ENCODE data around the gene PPP1R15A. TPM values are rescaled to one million over a fixed set of nuclear protein-coding genes. Genes with fewer than 3 reads are reported as not detected.
A peak's percentile ranks its signal among the peaks of the same experiment; 100 is the strongest.

The PPP1R15A gene
- total and polyA plus RNA-seq, 2 donors (not counting 3 experiments of a cell fraction or from before 2014, with no cell fraction given): 42.3 to 67.4 TPM

DNA sequence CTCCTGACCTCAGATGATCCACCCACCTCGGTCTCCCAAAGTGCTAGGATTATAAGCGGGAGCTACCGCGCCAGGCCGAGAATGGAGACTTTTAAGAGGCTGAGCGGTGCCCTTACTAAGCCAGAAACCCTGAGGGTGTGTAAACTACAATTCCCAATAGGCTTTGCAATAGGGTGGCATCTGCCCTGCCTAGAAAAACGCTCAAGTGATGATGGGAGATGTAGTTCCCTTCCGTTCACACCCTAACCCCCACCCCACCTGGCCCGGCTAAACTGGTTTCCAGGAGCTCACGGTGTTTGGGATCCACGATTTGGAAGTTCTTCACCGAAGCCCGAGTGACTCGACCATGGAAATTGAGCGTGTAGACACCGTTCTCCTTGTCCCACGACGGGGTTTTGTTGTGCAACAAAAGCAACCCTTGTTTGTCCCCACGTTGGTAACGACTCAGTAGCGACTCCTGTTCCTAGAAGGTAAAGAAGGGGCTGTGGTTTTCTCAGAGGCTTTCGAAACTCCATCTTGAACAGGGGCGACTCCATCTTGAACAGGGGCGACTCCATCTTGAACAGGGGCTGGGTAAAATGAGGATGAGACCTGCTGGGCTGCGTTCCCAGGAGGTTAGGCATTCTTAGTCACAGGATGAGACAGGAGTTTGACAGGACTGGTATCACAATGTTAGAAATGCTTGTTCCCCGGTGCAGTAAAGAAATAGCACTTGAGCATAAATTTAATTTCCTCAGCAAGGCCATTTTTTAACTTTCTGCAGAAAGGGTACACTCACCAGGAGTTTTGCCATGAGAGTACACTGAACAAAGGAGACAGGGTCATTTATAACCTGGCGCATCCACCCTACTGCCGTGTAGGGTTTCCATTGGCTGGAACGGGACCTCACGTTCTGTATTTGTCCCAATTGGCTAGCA lies 9.8 kb downstream of the PPP1R15A start:
- no peak overlapping the region for H3K4me3 ChIP-seq (replicated peaks in 1 of 3; ENCODE audit: insufficient read depth in 1 of 3, low read depth in 1 of 3, low read length in 3 of 3)
- H3K4me1 ChIP-seq (ENCODE audit: control insufficient read depth, extremely low read depth, insufficient read depth, low read length): peaks cover 6% of the 10 kb centered on the region
- H3K9ac ChIP-seq (replicated peaks; ENCODE audit: extremely low read depth, insufficient read depth, low read length): no peak overlapping the region
- H3K27me3 ChIP-seq (ENCODE audit: control insufficient read depth in 2 of 2, insufficient read depth in 2 of 2, low read length in 2 of 2): no peaks in the 10 kb centered on the region
- no peaks in the 10 kb centered on the region for H3K79me2 ChIP-seq (ENCODE audit: control insufficient read depth, insufficient read depth, low read length)
- no peak overlapping the region for H3K27ac ChIP-seq (ENCODE audit: insufficient read depth, low read depth, low read length)
- H3K9me3 ChIP-seq (replicated peaks; ENCODE audit: control insufficient read depth, insufficient read depth, low read length): no peaks in the 10 kb centered on the region
- no peak for DNase-seq (ENCODE audit: low read depth, low spot score)
- H2AFZ ChIP-seq (ENCODE audit: low read depth, low read length): no peak overlapping the region
- ChIA-PET CTCF (interaction anchor here (4.4 kb wide), 1 partner anchor 89 kb away, joined by 34 read pairs; no protein-coding TSS in a partner anchor), POLR2A (interaction anchor here (0.6 kb wide), 1 partner anchor 23 kb away, joined by 3 read pairs; no protein-coding TSS in a partner anchor)
- dilution Hi-C loops (cut with MboI; ENCODE audit: extremely low pct_ligation_motif_present, low sequenced_read_pairs): no loop called here
- no peaks in the 10 kb centered on the region for H3K9me1 ChIP-seq (replicated peaks; ENCODE audit: control insufficient read depth, extremely low read depth, insufficient read depth, low read length)
- no TSS peak for BruUV-seq (replicated peaks)
- no peak overlapping the region for H3K4me2 ChIP-seq (ENCODE audit: insufficient read depth, low read length)
- FAIRE-seq: peak; percentile 74
- intact Hi-C loops (cut with micrococcal nuclease): no loop called here
- peaks cover 0 to 2% of the 10 kb centered on the region in 2 experiments for H3K36me3 ChIP-seq (ENCODE audit: control insufficient read depth in 2 of 2, extremely low read depth in 1 of 2, insufficient read depth in 2 of 2, low read length in 2 of 2)
- no peaks in the 10 kb centered on the region for H4K20me1 ChIP-seq (replicated peaks; ENCODE audit: control insufficient read depth, extremely low read depth, insufficient read depth, low read length)
- TF ChIP-seq EZH2 (IDR thresholded peaks at IDR 0.05; ENCODE audit: borderline replicate concordance, low read depth, low read length, severe bottlenecking) (no peak), FOS (IDR thresholded peaks at IDR 0.05; ENCODE audit: borderline replicate concordance, insufficient read depth, low read length) (no peak), GATA2 (IDR thresholded peaks at IDR 0.05; ENCODE audit: insufficient read depth, insufficient read length, low read depth, low read length) (no peak), MYC (IDR thresholded peaks at IDR 0.05; ENCODE audit: low read depth, low read length) (no peak), POLR2A (IDR thresholded peaks at IDR 0.05; ENCODE audit: low read depth, low read length) (no peak), POLR2AphosphoS5 (IDR thresholded peaks at IDR 0.05; ENCODE audit: insufficient read depth, low read depth, low read length) (no peak)
- TF ChIP-seq, protein P1, sequence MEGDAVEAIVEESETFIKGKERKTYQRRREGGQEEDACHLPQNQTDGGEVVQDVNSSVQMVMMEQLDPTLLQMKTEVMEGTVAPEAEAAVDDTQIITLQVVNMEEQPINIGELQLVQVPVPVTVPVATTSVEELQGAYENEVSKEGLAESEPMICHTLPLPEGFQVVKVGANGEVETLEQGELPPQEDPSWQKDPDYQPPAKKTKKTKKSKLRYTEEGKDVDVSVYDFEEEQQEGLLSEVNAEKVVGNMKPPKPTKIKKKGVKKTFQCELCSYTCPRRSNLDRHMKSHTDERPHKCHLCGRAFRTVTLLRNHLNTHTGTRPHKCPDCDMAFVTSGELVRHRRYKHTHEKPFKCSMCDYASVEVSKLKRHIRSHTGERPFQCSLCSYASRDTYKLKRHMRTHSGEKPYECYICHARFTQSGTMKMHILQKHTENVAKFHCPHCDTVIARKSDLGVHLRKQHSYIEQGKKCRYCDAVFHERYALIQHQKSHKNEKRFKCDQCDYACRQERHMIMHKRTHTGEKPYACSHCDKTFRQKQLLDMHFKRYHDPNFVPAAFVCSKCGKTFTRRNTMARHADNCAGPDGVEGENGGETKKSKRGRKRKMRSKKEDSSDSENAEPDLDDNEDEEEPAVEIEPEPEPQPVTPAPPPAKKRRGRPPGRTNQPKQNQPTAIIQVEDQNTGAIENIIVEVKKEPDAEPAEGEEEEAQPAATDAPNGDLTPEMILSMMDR (IDR thresholded peaks at IDR 0.05; ENCODE audit: extremely low read depth in 1 of 2, insufficient read depth in 1 of 2, low read depth in 1 of 2, low read length in 2 of 2): no peak
- TF ChIP-seq, protein P2, sequence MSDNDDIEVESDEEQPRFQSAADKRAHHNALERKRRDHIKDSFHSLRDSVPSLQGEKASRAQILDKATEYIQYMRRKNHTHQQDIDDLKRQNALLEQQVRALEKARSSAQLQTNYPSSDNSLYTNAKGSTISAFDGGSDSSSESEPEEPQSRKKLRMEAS (IDR thresholded peaks at IDR 0.05; ENCODE audit: insufficient read depth, insufficient read length): no peak

All from endothelial cell of umbilical vein (primary cell).